Measurements from ENCODE around the gene MRPL22.
"Not testable (repeated sequence)": the region's sequence is repeated elsewhere in the genome, so short reads cannot be mapped to it uniquely, and the experiment has no call there.

MRPL22 gene

GRCh38 chr5:154940772-154941620 lies at the start of gene MRPL22:
Gene MRPL22, plus strand, starts transcription at chr5:154941073. Its CDS starts 38 bp downstream, at chr5:154941111.
- DNase-seq (ENCODE audit: low spot score) = peak; percentile 91

- no peak for DNase-seq (ENCODE audit: low spot score)
These were observed 48.5 kb upstream of the MRPL22 start for GRCh38 chr5:154892369-154892771.

GRCh38 chr5:154893381-154893780 lies 47.5 kb upstream of the MRPL22 start:
- DNase-seq (ENCODE audit: low spot score) = no peak

GRCh38 chr5:154895606-154896561 lies 45.0 kb upstream of the MRPL22 start:
- DNase-seq (ENCODE audit: low spot score) = no peak

GRCh38 chr5:154896562-154897165 lies 44.2 kb upstream of the MRPL22 start:
- DNase-seq (ENCODE audit: low spot score) = no peak

- DNase-seq (ENCODE audit: low spot score) = no peak
These were observed 42.7 kb upstream of the MRPL22 start for GRCh38 chr5:154898210-154898609.

GRCh38 chr5:154899151-154899816 lies 41.6 kb upstream of the MRPL22 start:
- DNase-seq (ENCODE audit: low spot score) = no peak

- DNase-seq (ENCODE audit: low spot score) = no peak
These were observed 40.8 kb upstream of the MRPL22 start for GRCh38 chr5:154900066-154900465.

- no peak for DNase-seq (ENCODE audit: low spot score)
These were observed 39.6 kb upstream of the MRPL22 start for GRCh38 chr5:154901276-154901675.

GRCh38 chr5:154901913-154902312 lies 39.0 kb upstream of the MRPL22 start:
- DNase-seq (ENCODE audit: low spot score) = no peak

- not testable (repeated sequence) for DNase-seq (ENCODE audit: low spot score)
These were observed 35.3 kb upstream of the MRPL22 start for GRCh38 chr5:154905601-154906000.

GRCh38 chr5:154916874-154917273 lies 24.0 kb upstream of the MRPL22 start:
- no peak for DNase-seq (ENCODE audit: low spot score)

GRCh38 chr5:154917757-154918156 lies 23.1 kb upstream of the MRPL22 start:
- DNase-seq (ENCODE audit: low spot score) = no peak

GRCh38 chr5:154923441-154924430 lies 17.1 kb upstream of the MRPL22 start:
- DNase-seq (ENCODE audit: low spot score) = no peak

GRCh38 chr5:154933537-154933936 lies 7.3 kb upstream of the MRPL22 start:
- no peak for DNase-seq (ENCODE audit: low spot score)

- no peak for DNase-seq (ENCODE audit: low spot score)
These were observed 6.0 kb upstream of the MRPL22 start for GRCh38 chr5:154934881-154935280.

GRCh38 chr5:154937186-154937717 lies 3.6 kb upstream of the MRPL22 start:
- no peak for DNase-seq (ENCODE audit: low spot score)

- peak; percentile 96 for DNase-seq (ENCODE audit: low spot score)
These were observed 3.0 kb upstream of the MRPL22 start, which contains the start of gene GEMIN5 for GRCh38 chr5:154937718-154938466. Gene GEMIN5, minus strand, starts transcription at chr5:154938211. Its CDS starts 78 bp downstream, at chr5:154938133.

GRCh38 chr5:154939387-154939786 lies 1.5 kb upstream of the MRPL22 start:
- not testable (repeated sequence) for DNase-seq (ENCODE audit: low spot score)

All from iPS-NIHi11 (cell line).